Keratinocyte (primary cell): ENCODE data around the gene COPS3. TPM values are rescaled to one million over a fixed set of nuclear protein-coding genes. Genes with fewer than 3 reads are reported as not detected.

Source experiments
- DNase-seq: peaks from one replicate; pipeline ENCODE4 v3.0.0-alpha.2; 2011; ENCODE audit warnings: low read depth, missing footprints, low spot score
- FAIRE-seq: peaks from 2 replicates; lab custom pipeline; 2011; peaks lifted over from hg19 to GRCh38; lab: Jason Lieb, UNC
- H2AFZ ChIP-seq: 2 replicates; pipeline ENCODE4 v1.6.0; 2012; ENCODE audit warnings: low read length, control low read depth, inconsistent platforms; ENCODE audit not compliant: control insufficient read depth
- H3K27ac ChIP-seq: 2 replicates; pipeline ENCODE4 v1.5.1; 2011; ENCODE audit warnings: low read length; ENCODE audit not compliant: control insufficient read depth, insufficient read depth
- H3K27me3 ChIP-seq: 3 replicates; pipeline ENCODE4 v1.6.0; 2011; ENCODE audit warnings: low read length; ENCODE audit not compliant: control insufficient read depth, insufficient read depth; ENCODE audit errors: extremely low read depth
- H3K36me3 ChIP-seq, 2 experiments: 2 replicates in 1 of 2; 3 replicates in 1 of 2; pipeline ENCODE4 v1.5.1; 2011; ENCODE audit warnings: low read length in 2 of 2, mild to moderate bottlenecking in 1 of 2; ENCODE audit not compliant: control insufficient read depth in 2 of 2, insufficient read depth in 2 of 2; ENCODE audit errors: extremely low read depth in 1 of 2
- H3K4me1 ChIP-seq: 3 replicates; pipeline ENCODE4 v1.5.1; 2011; ENCODE audit warnings: low read length; ENCODE audit not compliant: control insufficient read depth, insufficient read depth; ENCODE audit errors: extremely low read depth
- H3K4me2 ChIP-seq: 3 replicates; pipeline ENCODE4 v1.6.0; 2011; ENCODE audit warnings: low read depth, low read length; ENCODE audit not compliant: control insufficient read depth, insufficient read depth; ENCODE audit errors: extremely low read depth
- H3K4me3 ChIP-seq, 3 experiments: fragments of 200-600 bp in 1 of 3; sonication (generic) in 1 of 3; 2 replicates in 2 of 3; 3 replicates in 1 of 3; pipeline ENCODE4 v1.5.1; 2011 to 2016; ENCODE audit warnings: low read length in 3 of 3, mild to moderate bottlenecking in 3 of 3, control low read depth in 2 of 3, inconsistent platforms in 1 of 3, low read depth in 1 of 3, mixed read lengths in 1 of 3, mixed run types in 1 of 3, moderate library complexity in 1 of 3; ENCODE audit not compliant: control insufficient read depth in 2 of 3, insufficient read depth in 2 of 3; ENCODE audit errors: extremely low read depth in 1 of 3
- H3K79me2 ChIP-seq: 2 replicates; pipeline ENCODE4 v1.6.0; 2012; ENCODE audit warnings: low read length; ENCODE audit not compliant: control insufficient read depth, insufficient read depth
- H3K9ac ChIP-seq: 3 replicates; pipeline ENCODE4 v1.6.0; 2011; ENCODE audit warnings: low read length; ENCODE audit not compliant: control insufficient read depth, insufficient read depth; ENCODE audit errors: extremely low read depth
- H3K9me1 ChIP-seq: 3 replicates; pipeline ENCODE4 v1.6.0; 2011; ENCODE audit warnings: low read length; ENCODE audit not compliant: control insufficient read depth, insufficient read depth; ENCODE audit errors: extremely low read depth
- H3K9me3 ChIP-seq: 2 replicates; pipeline ENCODE4 v1.5.1; 2012; ENCODE audit warnings: low read depth, low read length; ENCODE audit not compliant: control insufficient read depth
- H4K20me1 ChIP-seq: 3 replicates; pipeline ENCODE4 v1.6.0; 2011; ENCODE audit warnings: low read length; ENCODE audit not compliant: control insufficient read depth, insufficient read depth; ENCODE audit errors: extremely low read depth
- EZH2 ChIP-seq: IDR thresholded peaks from one replicate; pipeline ENCODE4 v1.6.1; 2012; ENCODE audit warnings: inconsistent platforms, mild to moderate bottlenecking, low read length, moderate library complexity
- dilution Hi-C: fragments of 300-500 bp; cut with MboI; formaldehyde crosslinking; loops from one replicate; pipeline ENCODE4 v1.7.0; 2020; ENCODE audit warnings: low sequenced_read_pairs; ENCODE audit not compliant: extremely low pct_ligation_motif_present
- polyA plus RNA-seq, 5 experiments: library from polyadenylated mRNA; depleted of rRNA in 3 of 5; stranded (reverse) in 3 of 5; stranded (forward) in 1 of 5; unstranded in 1 of 5; fragments of >200 nt; gene quantifications; 1 replicate in 1 of 5; 2 replicates in 3 of 5; 3 replicates in 1 of 5; pipeline versions ENCODE4 v1.2.1 to v1.2.3, GENCODE V29; 2011 to 2012; ENCODE audit warnings: missing spikeins in 2 of 5, low read depth in 1 of 5, low replicate concordance in 1 of 5
- TF ChIP-seq, protein P1 (sequence below), 3 experiments: IDR thresholded peaks in 1 of 3; conservative IDR thresholded peaks in 1 of 3; optimal IDR thresholded peaks in 1 of 3; 2 replicates in 2 of 3; 3 replicates in 1 of 3; pipeline versions ENCODE3 to v1.5.1; 2011; ENCODE audit warnings: low read length in 3 of 3, mild to moderate bottlenecking in 3 of 3, moderate library complexity in 2 of 3, control low read depth in 1 of 3, inconsistent platforms in 1 of 3; ENCODE audit not compliant: insufficient read depth in 2 of 3; ENCODE audit errors: extremely low read depth in 1 of 3

The COPS3 gene
- polyA plus RNA-seq, 1 donor (not counting 4 experiments of a cell fraction or from before 2014, with no cell fraction given): 89.7 TPM

DNA sequence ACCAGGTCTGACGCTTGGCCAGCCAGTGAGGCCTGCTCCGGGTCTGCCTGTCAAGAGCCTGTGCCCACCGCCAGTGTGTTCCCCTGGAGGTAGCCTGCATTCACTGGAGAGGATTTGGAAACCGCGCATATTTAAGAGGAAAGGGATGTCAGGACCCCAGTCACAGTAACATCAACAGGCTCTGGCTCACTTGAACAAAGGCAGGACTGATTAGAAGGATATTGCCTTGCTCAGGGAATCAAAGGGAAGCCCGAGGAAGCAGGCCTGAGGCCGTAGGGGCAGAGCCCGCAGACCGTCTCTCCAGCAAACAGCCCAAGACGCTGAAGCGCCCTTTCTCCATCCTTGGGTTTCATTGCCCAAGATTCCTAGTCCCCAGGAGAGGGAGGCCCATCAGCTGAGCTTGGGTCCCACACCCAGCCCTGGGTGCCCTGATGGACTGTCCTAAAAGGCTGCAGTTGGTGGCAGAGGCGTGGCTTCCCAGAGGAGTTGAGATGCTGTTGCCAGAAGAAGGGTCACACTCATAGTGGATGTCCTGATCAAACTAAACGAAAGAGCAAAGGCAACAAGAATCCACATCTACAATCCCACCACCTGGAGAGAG, 45.3 kb upstream of the COPS3 start:
- FAIRE-seq: no peak

DNA sequence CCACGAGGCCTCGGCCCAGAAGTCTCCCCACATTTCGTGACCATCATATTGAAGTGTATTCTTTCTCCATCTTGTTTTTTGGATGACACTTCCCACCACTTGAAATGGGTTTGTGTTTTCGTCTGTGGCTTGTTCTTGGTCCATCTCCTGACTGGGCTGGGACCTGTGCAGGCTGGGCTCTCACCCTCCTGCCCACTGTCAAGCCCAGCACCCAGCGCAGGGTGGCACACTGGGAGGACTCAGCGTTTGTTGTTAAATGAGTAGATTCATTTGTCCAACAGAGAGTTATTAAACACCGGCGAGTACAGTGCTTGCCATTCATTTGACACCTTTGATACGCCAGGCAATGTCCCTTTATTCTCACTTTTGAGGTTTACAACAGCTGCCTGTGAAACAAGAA, 44.8 kb upstream of the COPS3 start:
- no peaks in the 10 kb centered on the region for H3K4me1 ChIP-seq
- H4K20me1 ChIP-seq: no peaks in the 10 kb centered on the region
- peaks cover 2% of the 10 kb centered on the region for H3K27me3 ChIP-seq
- TF ChIP-seq, protein P1, sequence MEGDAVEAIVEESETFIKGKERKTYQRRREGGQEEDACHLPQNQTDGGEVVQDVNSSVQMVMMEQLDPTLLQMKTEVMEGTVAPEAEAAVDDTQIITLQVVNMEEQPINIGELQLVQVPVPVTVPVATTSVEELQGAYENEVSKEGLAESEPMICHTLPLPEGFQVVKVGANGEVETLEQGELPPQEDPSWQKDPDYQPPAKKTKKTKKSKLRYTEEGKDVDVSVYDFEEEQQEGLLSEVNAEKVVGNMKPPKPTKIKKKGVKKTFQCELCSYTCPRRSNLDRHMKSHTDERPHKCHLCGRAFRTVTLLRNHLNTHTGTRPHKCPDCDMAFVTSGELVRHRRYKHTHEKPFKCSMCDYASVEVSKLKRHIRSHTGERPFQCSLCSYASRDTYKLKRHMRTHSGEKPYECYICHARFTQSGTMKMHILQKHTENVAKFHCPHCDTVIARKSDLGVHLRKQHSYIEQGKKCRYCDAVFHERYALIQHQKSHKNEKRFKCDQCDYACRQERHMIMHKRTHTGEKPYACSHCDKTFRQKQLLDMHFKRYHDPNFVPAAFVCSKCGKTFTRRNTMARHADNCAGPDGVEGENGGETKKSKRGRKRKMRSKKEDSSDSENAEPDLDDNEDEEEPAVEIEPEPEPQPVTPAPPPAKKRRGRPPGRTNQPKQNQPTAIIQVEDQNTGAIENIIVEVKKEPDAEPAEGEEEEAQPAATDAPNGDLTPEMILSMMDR (optimal IDR thresholded peaks at IDR 0.05 in 1 of 3, IDR thresholded peaks at IDR 0.05 in 1 of 3, conservative IDR thresholded peaks at IDR 0.05 in 1 of 3; ENCODE audit: extremely low read depth in 1 of 3, insufficient read depth in 2 of 3, low read length in 3 of 3): no peak
- no peak for TF ChIP-seq EZH2
- dilution Hi-C loops: no loop called here
- no peak for FAIRE-seq
- H3K9ac ChIP-seq: no peak overlapping the region
- H3K9me3 ChIP-seq: no peaks in the 10 kb centered on the region
- no peak for DNase-seq
- no peaks in the 10 kb centered on the region for H3K79me2 ChIP-seq
- H3K4me2 ChIP-seq: no peak overlapping the region
- no peak overlapping the region for H2AFZ ChIP-seq
- no peaks in the 10 kb centered on the region for H3K9me1 ChIP-seq
- no peak overlapping the region for H3K27ac ChIP-seq
- H3K36me3 ChIP-seq: no peaks in the 10 kb centered on the region
- H3K4me3 ChIP-seq: no peak overlapping the region

More for the DNA sequence above, 45.3 kb upstream of the COPS3 start:
- Histone ChIP-seq H3K79me2 (no peaks in the 10 kb centered on the region), H3K9me1 (no peaks in the 10 kb centered on the region), H3K9me3 (no peaks in the 10 kb centered on the region), H4K20me1 (no peaks in the 10 kb centered on the region), H3K9ac (no peak overlapping the region), H3K4me2 (no peak overlapping the region), H3K4me1 (no peaks in the 10 kb centered on the region), H3K4me3 (no peak overlapping the region), H3K27ac (no peak overlapping the region), H2AFZ (no peak overlapping the region), H3K27me3 (no peaks in the 10 kb centered on the region), H3K36me3 (no peaks in the 10 kb centered on the region)
- dilution Hi-C loops: no loop called here
- TF ChIP-seq EZH2: no peak
- TF ChIP-seq, protein P1 (optimal IDR thresholded peaks at IDR 0.05 in 1 of 3, IDR thresholded peaks at IDR 0.05 in 1 of 3, conservative IDR thresholded peaks at IDR 0.05 in 1 of 3; ENCODE audit: extremely low read depth in 1 of 3, insufficient read depth in 2 of 3, low read length in 3 of 3): no peak
- DNase-seq: no peak
